Measurements from ENCODE around the gene SLC2A11. TPM values are rescaled to one million over a fixed set of nuclear protein-coding genes. Genes with fewer than 3 reads are reported as not detected.

The SLC2A11 gene
- total RNA-seq, 1 experiment from 2014 or later: not detected

GRCh38 chr22:23831781-23832180 is 25.9 kb upstream of the SLC2A11 start:
- no peak for DNase-seq (ENCODE audit: low spot score)
- in situ Hi-C loops (cut with HindIII; ENCODE audit: low sequenced_read_pairs): no loop called here

- in situ Hi-C loops (cut with HindIII; ENCODE audit: low sequenced_read_pairs): no loop called here
- DNase-seq (ENCODE audit: low spot score): no peak
Observed at GRCh38 chr22:23832226-23833016, 25.3 kb upstream of the SLC2A11 start.

GRCh38 chr22:23833017-23833751 is 24.5 kb upstream of the SLC2A11 start:
- DNase-seq (ENCODE audit: low spot score): no peak
- in situ Hi-C loops (cut with HindIII; ENCODE audit: low sequenced_read_pairs): no loop called here

- in situ Hi-C loops (cut with HindIII; ENCODE audit: low sequenced_read_pairs): no loop called here
- no peak for DNase-seq (ENCODE audit: low spot score)
Observed at GRCh38 chr22:23833911-23834317, 23.8 kb upstream of the SLC2A11 start.

- DNase-seq (ENCODE audit: low spot score): no peak
- in situ Hi-C loops (cut with HindIII; ENCODE audit: low sequenced_read_pairs): no loop called here
Observed at GRCh38 chr22:23834406-23834792, 23.3 kb upstream of the SLC2A11 start.

DNA sequence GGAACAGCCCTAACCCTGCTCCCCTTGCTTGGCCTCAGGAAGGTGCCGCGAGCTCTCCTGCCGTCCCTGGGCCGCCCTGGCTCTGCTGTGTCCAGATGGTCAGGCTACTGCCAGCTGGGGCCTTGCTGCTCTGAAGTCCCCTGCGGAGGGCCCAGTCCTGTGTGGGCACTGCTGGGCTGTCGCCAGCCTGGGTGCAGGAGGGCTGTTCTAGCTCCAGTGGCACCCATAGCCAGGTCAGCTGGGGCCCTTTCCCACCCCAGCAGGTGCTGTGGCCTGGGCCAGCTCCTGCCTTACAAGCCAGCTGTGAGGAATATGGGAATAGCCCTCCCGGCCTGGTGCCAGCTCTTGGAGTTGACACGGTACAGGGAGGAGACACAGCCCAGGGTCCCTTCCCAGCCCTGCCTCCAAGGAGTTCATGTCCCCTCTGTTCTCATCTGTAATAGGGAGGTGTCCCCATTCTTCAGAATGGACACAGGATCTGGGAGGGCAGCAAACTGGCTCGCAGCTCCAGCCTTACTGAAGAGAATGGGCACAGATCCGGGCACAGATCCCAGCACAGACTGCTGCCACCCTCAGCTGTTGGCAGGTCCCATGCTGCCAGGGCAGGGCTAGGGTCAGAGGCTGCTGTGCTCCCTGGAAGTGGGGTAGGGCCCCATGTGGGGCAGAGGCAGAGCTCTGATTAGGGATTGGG is 22.7 kb upstream of the SLC2A11 start:
- DNase-seq (ENCODE audit: low spot score): peak; percentile 81
- in situ Hi-C loops (cut with HindIII; ENCODE audit: low sequenced_read_pairs): no loop called here

- in situ Hi-C loops (cut with HindIII; ENCODE audit: low sequenced_read_pairs): no loop called here
- DNase-seq (ENCODE audit: low spot score): peak; percentile 68
Observed at GRCh38 chr22:23835484-23836144, 22.1 kb upstream of the SLC2A11 start.

DNA sequence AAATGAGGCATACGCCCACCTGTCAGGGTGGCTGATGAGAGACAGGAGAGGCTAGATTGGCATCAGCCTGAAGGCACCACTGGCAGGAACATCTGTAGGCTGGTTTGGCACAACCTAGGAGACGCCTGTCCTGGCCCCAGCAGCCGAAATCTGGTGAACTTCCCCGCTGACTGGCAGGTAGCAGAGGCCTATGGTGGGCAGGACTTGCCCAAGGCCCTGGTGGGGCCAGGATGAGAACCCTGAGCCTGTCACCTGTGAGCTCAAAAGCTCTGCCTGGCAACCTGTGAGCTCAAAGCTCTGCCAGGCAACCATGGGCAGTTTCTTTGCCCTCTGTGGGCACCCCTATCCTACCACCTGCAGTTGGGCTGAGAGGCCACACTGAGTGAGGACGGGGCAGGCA is 21.4 kb upstream of the SLC2A11 start:
- in situ Hi-C loops (cut with HindIII; ENCODE audit: low sequenced_read_pairs): no loop called here
- DNase-seq (ENCODE audit: low spot score): no peak

- in situ Hi-C loops (cut with HindIII; ENCODE audit: low sequenced_read_pairs): no loop called here
- no peak for DNase-seq (ENCODE audit: low spot score)
Observed at GRCh38 chr22:23836692-23837495, 20.8 kb upstream of the SLC2A11 start.

DNA sequence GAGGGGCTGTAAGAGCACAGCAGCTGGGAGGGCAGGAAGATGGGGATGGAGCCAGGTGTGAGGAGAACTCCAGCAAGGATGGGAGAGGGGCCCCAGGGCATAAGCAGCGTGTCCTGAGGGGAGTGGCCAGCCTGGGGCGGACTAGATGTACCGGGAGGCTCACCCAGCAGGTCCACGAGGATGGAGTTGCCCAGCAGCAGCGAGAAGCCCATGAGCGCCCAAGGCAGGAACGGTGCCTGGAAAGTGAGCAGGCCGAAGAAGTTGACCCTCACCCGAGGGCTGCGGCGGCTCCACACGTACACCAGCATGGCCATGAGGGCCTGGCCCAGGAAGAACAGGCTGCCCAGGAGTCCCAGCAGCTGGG is 20.2 kb upstream of the SLC2A11 start:
- in situ Hi-C loops (cut with HindIII; ENCODE audit: low sequenced_read_pairs): no loop called here
- no peak for DNase-seq (ENCODE audit: low spot score)

- DNase-seq (ENCODE audit: low spot score): no peak
- in situ Hi-C loops (cut with HindIII; ENCODE audit: low sequenced_read_pairs): no loop called here
Observed at GRCh38 chr22:23837911-23838680, 19.6 kb upstream of the SLC2A11 start.

GRCh38 chr22:23838681-23839468 is 18.8 kb upstream of the SLC2A11 start, which contains the start of gene DERL3:
Gene DERL3 (minus strand): TSS chr22:23839006. CDS start chr22:23838987, 19 bp downstream.
- in situ Hi-C loops (cut with HindIII; ENCODE audit: low sequenced_read_pairs): no loop called here
- peak; percentile 96 for DNase-seq (ENCODE audit: low spot score)

DNA sequence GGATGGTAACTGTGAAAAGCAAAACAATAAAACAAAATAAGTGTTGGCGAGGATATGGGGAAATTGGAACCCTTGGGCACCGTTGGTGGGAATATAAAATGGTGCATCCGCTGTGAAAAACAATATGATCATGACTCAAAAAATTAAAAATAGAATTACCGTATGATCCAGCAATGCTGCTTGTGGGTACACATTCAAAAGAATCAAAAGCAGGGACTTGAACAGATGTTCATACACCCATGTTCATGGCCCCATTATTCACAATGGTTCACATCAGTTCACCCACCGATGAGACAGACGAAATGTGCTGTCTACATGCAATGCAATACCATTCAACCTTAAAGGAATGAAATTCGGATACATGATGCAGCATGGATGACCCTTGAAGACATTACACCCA is 17.6 kb upstream of the SLC2A11 start:
- no peak for DNase-seq (ENCODE audit: low spot score)
- in situ Hi-C loops (cut with HindIII; ENCODE audit: low sequenced_read_pairs): no loop called here

DNA sequence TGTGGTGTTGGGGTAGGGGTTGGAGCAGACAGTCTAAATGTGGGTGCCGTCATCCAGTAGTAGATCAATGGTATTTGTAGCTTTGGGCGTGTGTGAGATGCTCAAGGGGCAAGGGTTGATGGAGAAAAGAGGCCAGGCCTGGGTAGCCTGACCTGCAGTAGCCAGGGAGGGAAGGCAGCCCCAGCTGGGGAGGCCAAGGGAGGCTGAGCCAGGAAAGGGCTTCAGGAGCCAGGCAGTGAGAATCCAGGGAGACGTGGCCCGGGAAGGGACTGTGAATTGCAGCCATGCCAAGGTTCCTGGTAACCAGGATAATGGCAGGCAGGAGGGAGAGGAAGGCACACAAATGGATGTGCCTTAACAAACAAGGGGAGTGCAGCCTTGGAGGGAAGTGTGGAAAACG is 16.4 kb upstream of the SLC2A11 start:
- in situ Hi-C loops (cut with HindIII; ENCODE audit: low sequenced_read_pairs): no loop called here
- no peak for DNase-seq (ENCODE audit: low spot score)

DNA sequence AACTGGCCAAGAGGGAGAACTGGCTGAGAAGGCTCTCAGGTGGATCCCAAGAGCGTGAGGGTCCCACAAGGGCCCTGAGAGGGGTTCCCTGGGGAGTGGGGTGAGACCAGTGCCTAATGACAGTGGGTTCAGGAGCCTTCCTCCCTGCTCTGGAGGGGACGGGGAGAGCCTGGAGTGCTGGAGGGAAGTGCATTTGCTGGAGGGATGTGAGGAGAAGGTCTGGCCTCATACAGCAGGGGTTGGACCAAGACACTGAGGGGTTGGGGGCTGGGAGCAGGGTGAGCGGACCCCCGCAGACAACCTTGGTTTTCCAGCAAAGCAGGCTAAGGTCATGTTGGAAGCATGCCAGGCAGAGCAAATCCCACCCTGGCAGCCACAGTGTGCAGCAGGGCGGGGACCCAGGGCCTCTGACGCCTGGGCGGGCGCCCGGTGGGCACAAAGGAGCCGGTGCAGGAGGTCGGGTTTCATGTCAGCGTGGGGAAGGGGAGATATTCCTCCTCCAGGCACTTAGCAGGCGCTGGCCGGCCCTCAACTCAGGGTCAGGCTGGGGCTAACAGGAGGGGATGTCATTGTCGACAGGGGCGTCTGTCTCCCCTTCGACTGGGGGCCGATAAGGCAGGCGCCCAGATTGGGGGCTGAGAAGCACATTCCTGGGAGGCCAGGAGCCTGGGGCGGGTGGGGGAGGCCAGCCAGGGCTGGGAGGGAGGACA is 15.8 kb upstream of the SLC2A11 start:
- no peak for DNase-seq (ENCODE audit: low spot score)
- in situ Hi-C loops (cut with HindIII; ENCODE audit: low sequenced_read_pairs): no loop called here

DNA sequence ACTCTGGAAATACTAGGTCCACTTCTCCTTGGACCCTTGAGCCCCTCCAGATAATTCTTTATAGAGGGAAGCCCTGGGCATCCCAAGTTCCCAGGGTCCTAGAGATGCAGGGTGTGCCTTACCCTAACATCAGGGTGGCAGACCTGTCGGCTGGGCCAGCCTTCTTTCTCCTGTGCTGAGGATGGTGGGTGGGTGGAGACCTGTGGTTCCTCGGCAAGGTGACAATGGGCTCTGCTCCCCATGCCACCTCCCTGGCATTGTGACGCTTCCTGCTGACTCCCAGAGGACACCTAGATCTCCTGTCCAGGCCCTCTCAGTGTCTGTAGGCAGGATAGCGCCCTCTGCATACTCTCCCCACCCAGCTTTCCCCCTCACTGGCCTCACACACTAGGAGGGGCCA is 15.1 kb upstream of the SLC2A11 start:
- in situ Hi-C loops (cut with HindIII; ENCODE audit: low sequenced_read_pairs): no loop called here

DNA sequence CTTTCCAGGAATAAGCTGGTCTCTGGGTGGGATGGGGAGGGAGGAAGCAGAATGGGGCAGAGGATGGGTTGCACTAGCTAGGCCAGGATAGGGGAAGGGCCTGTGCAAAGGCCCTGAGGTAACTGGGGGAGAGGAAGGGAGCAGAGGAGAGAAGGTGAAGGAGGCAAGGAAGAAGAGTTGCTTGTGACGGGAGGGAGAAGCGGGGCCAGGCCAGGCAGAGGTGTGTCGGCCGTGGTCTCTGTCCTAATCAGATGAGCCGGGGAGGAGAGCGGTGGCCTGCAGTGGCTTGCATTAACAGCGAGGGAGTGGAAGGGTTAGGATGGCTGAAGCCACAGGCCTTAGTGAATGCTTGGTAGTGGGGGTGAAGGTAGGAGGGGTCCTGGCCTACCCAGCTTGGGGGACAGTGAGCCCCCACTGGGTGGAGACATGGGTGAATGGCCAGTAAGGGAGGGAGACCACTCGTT is 12.9 kb upstream of the SLC2A11 start:
- in situ Hi-C loops (cut with HindIII; ENCODE audit: low sequenced_read_pairs): no loop called here

More for the DNA sequence above, 15.1 kb upstream of the SLC2A11 start:
- no peak for DNase-seq (ENCODE audit: low spot score)

More for the DNA sequence above, 12.9 kb upstream of the SLC2A11 start:
- no peak for DNase-seq (ENCODE audit: low spot score)
